Retina (tissue), 1 donor: ENCODE data around the gene MAN1B1.

Experiments used
- DNase-seq: peaks from one replicate; pipeline ENCODE4 v3.0.0-alpha.2; 2016

MAN1B1 gene

DNA sequence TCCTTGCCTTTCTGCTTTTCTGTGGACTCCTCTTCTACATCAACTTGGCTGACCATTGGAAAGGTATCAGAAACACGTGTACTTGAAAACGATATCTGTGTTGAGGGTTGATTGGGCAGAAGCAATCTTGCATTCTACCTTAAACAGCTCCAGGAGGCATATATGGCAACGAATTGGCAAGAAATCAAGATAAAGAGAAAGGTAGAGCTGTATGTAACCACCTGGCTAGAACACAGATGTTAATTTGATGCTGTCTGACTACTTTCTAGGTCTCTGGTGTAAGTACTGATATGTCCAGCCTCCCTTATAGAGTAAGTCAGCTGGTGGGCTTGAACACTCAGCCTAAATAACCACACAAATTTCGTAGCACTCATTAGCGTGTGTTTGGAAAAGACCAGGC is 1.3 kb downstream of the MAN1B1 start:
- DNase-seq, result no peak

DNA sequence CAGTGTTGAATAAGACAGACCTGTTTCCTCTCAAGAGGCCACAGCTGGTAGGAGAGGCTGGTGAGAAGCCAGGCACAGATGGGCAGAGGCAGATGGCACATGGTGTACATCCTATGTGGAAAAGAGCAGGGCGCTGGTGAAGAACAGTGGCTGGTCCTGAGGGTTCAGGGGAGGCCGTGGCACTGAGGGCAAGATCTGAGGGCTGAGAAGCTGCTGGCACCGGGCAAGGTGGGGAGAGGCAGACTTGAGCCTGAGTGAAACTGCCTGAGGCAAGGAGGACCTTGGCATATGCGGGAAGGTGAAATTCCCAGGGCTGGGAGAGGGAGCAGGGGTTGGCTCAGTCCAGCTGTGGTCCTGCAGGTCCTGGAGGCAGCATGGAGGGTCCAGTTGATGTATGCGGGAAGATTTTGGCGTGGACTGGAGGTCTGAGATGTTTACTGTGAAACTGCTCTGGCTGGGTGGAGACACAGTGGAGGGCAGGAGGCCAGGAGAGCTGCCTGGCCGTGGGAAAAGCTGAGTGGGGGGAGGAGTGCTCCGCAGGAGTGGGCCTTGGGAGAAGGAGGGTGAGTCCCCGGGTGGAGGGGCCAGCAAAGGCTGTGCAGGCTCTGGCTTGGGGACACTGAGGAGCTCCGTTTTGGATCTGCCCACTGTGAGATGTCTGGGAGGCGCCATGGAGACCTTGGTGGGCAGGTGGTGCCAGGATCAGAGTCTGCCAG is 2.6 kb downstream of the MAN1B1 start:
- DNase-seq, result no peak

DNA sequence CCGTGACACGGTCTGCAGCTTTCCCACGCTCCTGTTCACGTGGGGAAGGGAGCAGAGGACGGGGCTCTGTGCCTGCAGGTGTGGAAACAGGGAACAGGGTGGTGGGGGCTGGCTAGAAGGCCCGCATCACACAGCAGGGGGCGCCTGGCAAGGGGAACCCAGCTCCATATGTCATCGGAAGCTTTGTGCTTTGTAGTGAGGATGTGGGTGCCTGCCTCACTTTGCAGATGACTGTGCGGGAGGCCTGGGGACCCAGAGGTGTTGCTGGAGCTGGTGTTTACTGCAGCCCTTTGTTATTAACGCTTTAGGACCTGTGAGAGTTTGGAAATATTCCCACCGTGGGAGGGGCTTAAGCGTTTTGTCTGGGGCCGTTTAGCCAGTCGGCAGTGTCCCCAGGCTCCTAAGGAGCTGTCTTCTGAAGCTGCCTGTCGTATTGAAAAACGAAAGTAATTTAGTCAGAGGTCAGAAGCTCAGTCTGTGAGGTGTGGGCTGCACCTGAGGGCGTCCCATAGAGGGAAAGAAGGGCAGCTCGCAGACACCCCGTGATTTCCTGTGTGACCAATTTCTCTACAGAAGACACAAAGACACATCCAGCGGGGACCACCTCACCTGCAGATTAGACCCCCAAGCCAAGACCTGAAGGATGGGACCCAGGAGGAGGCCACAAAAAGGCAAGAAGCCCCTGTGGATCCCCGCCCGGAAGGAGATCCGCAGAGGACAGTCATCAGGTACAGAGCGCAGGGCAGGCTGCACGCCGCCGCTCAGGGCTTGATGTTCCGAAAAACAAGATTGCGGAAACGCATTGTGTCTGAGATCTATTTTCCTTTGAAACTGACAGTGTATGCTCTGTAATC is 9.1 kb downstream of the MAN1B1 start:
- no peak for DNase-seq

DNA sequence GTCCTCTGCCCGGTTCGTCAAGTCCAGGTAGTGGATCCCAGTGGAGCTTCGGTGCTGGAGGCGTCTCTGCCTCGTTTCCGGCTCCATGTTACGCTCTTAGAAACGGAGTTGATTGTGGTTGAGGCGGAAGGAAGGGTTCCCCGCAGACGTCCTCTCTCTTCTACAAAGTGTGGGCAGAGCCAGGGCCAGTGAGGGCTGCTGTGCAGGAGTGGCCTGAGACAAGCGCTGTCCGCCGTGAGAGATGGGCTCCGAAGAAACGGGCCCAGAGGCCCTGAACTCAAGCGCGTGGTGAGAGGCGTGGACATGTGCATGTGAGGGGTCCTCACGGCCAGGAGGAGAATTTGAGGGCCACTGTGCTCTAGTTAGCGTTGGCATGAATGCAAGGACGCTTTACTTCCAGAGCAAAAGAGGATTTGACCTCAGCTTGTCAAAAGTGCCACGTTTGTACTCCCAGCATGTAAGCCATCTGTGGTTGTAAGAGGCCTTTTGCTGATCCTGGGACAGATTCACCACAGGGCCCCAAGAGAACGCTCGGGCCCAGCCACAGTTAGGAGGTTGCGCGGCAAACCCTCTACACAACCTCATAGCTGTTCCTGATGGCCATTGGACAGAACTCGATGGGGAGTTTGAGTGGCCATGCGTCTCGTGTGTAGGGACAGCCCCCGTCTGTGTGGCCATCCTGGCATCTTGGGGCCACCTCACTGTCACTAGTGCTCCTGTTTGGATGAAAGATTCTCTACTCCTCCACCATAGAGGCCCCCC is 10.2 kb downstream of the MAN1B1 start:
- DNase-seq, result no peak

DNA sequence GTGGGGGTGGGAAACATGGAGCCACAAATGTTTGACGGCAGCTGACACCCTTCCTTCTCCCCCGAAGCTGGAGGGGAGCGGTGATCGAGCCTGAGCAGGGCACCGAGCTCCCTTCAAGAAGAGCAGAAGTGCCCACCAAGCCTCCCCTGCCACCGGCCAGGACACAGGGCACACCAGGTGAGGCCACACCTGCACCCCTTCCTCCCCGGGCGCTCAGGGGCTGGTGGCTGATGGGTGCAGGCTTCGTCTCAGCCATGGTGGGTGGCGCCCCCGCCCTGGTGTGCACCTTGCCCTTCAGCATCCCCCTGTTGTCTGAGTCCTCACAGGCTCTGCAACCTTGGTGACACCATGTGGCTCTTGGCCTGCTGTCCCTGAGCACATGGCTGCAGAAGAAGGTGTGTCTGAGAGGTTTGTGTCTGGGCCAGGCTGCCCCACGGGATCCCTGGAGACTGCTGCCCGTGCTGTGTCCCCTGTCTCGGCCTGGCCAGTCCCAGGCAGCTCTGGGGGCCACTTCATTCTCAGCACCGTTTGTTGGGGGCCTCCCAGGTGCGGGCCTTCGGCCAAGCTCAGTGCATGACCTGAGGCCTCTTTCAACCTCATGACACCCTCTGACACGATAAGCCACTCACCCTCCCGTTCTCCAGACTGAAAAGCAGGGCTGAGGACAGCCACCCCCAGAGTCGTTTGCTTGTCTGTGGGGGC is 11.1 kb downstream of the MAN1B1 start:
- no peak for DNase-seq

DNA sequence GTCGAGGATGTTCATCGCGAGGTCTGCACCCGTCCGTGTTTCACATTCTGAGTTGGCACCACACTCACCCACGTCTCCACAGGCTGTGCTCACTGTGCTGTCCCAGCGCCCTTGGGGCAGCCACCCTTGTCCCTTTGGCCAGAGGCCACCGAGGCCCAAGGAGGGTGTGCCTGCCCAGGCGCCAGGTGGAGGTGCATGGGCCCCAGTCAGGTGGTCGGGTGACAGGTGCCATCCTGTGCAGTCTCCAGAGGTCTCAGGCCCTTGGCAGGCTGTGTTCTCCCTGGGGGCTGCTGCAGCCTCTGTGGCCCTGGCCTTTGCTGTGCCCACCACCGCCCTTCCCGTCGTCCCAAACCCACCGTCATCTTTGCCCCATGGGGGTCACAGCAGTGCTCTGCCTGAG is 12.4 kb downstream of the MAN1B1 start:
- DNase-seq, result no peak

DNA sequence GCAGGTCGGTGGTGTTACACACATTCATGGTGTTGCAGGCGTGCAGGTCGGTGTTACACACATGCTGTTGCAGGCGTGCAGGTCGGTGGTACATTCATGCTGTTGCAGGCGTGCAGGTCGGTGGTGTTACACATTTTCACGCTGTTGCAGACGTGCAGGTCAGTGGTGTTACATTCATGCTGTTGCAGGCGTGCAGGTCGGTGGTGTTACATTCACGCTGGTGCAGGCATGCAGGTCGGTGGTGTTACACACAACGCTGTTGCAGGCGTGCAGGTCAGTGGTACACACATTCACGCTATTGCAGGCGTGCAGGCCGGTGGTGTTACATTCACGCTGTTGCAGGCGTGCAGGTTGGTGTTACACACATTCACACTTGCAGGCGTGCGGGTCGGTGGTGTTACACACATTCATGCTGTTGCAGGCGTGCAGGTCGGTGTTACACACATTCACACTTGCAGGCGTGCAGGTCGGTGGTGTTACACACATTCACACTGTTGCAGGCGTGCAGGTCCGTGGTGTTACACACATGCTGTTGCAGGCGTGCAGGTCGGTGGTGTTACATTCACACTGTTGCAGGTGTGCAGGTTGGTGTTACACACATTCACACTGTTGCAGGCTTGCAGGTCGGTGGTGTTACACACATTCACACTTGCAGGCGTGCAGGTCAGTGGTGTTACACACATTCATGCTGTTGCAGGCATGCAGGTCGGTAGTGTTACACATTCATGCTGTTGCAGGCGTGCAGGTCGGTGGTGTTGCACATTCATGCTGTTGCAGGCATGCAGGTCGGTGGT is 16.6 kb downstream of the MAN1B1 start:
- no peak for DNase-seq

DNA sequence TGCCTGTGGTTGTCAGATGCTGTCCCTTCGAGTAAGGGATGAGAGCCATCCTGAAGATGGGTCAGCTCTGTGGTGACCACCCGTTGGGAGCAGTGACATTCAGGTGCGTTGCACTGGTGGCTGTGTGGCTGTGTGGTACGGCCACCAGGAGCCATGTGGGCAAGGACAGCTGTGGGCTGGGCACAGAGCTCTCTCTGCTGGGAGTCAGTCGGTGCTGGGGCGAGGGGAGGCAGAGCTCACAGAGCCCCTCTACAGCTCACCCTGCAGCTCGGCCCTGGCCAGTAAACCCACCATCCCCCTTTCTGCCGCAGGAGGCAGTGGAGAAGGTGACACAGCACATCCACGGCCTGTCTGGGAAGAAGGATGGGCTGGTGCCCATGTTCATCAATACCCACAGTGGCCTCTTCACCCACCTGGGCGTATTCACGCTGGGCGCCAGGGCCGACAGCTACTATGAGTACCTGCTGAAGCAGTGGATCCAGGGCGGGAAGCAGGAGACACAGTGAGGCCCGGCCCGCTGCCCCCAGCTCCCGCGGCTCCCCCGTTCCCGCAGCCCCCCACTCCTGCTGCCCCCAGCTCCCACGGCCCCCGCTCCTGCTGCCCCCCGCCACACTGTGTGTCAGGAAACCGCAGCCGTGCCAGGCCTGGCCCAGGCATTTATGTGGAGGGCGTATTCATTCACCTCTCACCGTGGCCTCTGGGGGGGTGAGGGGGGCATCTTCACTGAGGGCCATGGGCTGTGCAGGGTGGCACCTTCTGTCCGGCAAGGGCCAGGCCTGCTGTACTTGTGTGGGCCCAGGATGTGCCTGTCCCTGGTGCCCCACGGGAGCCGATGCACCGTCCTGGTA is 19.3 kb downstream of the MAN1B1 start:
- no peak for DNase-seq

DNA sequence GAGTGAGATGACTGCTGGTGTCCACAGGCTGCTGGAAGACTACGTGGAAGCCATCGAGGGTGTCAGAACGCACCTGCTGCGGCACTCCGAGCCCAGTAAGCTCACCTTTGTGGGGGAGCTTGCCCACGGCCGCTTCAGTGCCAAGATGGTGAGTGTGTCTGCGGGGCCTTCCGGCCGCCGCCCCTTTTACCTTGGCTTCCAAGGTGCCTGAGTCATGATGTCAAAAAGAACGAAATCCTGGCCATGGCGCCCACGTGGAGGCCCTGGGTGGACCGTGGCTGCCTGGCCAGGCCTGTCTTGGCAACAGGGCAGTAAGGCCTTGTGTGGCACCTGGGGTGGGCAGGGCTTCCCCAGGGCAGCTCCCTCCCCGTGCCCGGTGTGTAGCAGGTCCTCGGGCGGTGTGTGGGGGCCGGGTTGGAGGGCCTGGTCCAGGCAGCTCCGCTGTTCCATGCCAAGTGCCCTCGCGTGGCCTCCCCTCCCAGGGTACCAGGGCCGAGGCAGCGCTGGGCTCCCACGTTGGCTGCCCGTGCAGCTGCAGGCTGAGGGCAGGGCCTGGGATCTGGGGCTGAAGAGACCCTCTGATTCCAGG is 20.0 kb downstream of the MAN1B1 start:
- DNase-seq, result no peak

DNA sequence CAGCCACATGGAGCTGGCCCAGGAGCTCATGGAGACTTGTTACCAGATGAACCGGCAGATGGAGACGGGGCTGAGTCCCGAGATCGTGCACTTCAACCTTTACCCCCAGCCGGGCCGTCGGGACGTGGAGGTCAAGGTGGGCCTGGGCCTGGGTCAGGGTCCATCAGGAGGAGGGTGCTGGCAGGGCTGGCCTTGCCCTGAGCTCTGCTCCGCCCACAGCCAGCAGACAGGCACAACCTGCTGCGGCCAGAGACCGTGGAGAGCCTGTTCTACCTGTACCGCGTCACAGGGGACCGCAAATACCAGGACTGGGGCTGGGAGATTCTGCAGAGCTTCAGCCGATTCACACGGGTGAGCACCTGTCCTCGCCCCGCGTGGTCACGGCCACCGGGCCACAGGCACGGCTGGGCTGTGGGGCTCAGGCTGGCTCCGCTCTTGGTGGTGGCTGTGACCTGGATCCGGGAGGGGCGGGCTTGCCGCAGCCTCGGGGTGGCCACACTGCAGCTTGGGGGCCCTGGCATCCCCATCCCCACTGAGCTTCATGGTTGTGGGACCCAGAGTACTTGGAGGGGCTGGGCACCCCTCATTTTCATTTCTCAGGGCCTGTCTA is 20.6 kb downstream of the MAN1B1 start:
- DNase-seq, result no peak

DNA sequence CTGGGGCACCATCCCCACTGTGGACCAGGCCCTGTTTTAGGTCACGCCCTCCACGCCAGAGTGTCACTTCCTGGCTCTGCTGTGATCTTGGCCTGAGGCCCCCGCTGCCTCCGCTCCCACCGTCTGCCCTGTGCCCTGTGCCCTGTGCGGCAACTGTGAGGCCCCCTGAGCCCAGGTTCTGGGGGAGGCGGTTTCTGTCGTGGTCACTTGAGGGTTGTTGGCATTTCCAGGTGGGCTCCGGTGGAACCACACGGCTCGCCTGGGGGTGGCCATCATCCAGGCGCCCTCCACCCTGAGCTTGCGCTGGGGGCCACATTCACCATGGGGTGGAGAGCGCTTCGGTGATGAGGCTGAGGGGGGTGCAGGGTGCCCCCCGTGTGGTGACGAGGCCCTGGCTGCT is 21.2 kb downstream of the MAN1B1 start:
- no peak for DNase-seq

DNA sequence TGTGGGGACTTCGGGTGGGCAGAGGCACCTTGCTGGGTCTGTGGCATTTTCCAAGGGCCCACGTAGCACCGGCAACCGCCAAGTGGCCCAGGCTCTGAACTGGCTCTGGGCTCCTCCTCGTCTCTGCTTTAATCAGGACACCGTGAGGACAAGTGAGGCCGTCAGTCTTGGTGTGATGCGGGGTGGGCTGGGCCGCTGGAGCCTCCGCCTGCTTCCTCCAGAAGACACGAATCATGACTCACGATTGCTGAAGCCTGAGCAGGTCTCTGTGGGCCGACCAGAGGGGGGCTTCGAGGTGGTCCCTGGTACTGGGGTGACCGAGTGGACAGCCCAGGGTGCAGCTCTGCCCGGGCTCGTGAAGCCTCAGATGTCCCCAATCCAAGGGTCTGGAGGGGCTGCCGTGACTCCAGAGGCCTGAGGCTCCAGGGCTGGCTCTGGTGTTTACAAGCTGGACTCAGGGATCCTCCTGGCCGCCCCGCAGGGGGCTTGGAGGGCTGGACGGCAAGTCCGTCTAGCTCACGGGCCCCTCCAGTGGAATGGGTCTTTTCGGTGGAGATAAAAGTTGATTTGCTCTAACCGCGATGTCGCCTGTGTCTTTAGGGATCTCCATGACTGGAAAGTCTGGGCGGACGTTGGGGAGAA is 21.9 kb downstream of the MAN1B1 start:
- DNase-seq, result no peak

DNA sequence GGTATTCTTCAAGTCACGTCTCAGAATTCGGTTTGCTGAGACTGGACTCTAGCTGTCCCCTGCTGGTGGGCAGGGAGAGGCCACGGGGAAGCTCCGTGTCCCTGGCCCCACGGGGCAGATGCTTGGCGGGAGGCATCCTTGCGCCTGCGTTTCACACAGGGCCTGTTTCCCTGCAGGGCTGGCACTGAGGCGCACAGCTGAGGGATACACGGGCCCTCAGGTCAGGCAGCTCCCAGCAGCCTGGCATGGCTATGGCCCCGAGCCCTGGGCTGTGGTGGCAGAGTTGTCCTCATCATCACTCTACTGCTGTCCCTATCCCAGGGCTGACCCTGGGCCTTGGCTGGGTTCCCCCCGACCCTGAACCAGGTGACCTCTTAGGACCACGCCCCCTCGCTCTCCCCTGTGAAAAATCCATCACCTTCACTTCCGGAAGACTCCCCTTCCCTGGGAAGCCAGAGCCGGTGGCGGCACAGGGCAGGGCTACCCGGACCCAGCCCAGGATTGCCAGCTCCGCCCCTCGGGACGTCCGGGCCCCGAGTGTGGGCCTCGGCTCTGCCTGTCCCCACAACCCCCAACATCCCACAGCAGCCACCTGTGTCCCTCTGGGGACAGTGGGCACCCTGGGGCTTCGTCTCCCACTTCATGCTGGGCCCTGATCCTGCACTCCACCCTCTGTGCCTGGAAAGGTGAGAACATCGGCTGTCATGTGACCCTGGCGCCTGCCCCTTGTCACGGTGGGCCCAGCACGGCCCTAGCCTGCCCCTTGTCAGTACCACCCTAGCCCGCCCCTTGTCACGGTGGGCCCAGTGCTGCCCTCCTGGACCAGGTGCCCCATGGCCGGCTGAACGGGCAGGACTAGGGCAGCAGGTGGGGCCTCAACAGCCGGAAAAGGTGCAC is 22.7 kb downstream of the MAN1B1 start:
- no peak for DNase-seq

DNA sequence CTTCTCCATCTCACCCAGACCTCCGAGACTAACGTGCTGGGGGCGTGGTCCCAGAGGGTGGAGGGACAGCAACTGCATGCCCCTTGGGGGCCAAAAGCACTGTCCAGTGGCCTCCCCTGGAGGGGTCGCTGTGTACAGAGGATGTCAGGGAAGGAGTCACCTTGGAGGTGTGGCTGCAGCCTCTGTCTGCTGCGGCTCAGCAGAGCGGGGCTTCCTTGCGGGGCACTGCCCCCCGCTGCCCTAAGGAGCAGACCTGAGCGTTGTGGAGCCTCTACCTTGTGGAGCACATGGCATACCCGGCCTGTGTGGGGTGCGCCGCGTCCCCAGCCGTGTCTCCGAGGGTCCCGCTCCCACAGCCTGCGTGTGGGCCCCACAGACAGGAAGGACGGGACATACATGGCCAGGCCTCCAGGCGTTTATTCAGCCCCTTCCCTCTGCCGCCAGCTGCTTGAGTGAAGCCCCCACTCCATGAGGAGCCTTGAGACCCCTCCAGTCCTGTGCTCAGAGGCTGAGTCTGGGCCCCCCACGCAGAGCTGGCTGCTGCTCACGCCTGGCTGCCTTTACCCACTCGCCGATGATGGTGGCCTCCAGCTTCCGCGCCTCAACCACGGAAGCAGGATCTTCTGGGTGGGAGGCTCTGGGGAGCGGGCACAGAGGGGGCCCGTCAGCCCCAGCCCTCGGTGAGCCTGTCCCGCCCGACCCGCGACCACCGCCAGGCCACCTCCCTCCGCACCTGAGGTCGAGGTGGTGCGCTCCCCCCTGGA is 23.5 kb downstream of the MAN1B1 start:
- no peak for DNase-seq

DNA sequence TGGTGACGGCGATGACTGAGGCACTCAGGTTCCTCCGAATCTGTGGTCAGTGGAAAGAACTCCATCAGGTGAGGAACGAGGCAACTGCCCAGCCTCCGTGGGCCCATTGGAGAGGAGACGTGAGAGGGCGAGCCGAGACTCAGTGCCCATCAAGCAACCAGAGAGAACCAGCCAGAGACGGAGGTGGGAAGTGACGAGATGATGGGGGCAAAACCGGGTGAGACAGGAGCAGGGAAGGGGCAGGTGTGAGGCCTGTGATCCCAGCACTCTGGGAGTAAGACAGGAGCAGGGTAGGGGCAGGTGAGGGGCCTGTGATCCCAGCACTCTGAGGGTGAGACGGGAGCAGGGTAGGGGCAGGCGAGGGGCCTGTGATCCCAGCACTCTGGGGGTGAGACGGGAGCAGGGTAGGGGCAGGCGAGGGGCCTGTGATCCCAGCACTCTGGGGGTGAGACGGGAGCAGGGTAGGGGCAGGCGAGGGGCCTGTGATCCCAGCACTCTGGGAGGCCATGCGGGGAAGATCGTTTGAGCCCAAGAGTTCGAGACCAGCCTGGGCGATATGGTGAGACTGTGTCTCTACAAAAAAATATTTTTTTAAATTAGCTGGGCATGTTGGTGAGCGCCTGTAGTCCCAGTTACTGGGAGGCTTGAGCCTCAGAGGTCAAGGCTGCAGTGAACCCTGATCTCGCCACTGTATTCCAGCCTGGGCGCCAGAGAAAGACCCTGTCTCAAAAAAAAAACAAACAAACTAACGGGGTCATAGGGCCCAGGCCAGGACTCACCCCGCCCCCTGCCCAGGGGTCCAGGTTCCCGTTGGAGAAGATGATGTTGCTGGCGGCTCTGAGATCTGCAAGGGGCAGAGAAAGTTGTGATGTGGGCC is 24.4 kb downstream of the MAN1B1 start:
- DNase-seq, result no peak

DNA sequence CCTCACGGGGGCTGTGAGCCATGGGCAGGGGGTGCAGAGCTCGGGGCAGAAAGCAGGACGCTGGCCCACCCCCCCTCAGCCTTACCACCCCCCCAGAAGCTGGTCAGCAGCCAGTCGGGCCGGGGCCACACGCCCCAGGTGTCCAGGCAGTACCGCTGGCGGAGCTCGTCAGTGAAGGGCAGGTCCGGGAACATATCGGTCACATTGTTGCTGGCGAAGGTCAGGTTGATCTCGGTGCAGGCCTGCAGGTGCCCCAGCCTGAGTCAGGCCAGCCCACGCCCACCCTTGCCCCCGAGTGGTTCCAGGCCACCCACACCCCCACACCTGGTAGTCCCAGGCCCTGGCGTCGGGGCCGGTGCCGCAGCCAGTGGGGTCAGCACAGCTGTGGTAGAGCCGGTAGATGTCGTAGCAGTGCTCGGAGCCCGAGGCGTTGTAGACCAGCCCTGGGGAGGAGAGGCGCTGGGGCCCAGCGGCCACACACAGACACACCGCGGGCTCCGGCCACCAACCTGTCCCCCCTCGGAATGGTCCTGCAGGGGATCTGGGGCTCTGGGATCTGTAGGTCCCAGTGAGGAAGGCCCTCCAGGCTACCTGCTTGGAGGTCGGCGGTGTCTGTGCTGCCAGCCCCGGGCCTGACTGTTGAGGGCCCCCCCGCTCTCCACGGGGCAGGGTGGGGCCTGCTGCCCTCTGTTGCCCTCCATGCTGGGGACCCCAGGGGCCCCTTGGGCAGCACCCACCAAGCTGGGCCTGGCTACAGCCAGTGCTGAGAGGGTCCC is 25.2 kb downstream of the MAN1B1 start:
- no peak for DNase-seq
